ENCODE data around the gene MCTS1.
"Not testable (repeated sequence)": the region's sequence is repeated elsewhere in the genome, so short reads cannot be mapped to it uniquely, and the experiment has no call there.

Gene MCTS1

DNA sequence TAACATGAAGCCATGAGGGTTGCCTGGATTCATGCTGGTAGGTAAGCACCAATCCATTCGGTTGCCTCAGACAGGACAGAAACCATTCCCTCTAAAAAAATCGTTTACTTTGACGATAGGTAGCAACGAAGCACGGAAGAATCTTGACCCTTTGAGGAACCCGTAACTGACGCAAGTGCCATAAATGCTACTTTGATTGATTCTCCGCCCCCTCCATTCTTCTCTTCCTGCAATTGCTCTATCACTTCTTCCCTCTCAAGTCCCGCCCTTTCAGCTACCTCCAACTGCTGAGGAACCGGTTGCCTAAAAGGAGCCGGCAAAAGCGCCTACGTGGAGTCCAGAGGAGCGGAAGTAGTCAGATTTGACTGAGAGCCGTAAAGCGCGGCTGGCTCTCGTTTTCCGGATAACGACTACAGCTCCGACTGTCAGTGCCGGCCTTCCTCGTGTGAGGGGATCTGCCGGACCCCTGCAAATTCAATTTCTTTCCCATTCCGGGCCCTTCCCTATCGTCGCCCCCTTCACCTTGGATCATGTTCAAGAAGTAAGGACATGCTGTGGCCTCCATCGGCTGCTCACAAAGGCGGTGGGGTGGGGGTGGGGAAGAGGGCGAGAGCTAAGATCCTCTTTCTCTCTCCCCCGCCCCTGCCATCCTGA is at the start of gene MCTS1:
TSS of gene MCTS1 (plus strand) at position 395 of the 654 bp plus-strand sequence. CDS start at position 531, 136 bp downstream.
- DNase-seq, result peak; percentile 85

- DNase-seq, result no peak
Measured at GRCh38 chrX:120556251-120556650, 47.6 kb upstream of the MCTS1 start.

GRCh38 chrX:120559804-120560203 is 44.1 kb upstream of the MCTS1 start:
- no peak for DNase-seq

GRCh38 chrX:120560405-120560841 is 43.5 kb upstream of the MCTS1 start:
- peak; percentile 31 for DNase-seq

DNA sequence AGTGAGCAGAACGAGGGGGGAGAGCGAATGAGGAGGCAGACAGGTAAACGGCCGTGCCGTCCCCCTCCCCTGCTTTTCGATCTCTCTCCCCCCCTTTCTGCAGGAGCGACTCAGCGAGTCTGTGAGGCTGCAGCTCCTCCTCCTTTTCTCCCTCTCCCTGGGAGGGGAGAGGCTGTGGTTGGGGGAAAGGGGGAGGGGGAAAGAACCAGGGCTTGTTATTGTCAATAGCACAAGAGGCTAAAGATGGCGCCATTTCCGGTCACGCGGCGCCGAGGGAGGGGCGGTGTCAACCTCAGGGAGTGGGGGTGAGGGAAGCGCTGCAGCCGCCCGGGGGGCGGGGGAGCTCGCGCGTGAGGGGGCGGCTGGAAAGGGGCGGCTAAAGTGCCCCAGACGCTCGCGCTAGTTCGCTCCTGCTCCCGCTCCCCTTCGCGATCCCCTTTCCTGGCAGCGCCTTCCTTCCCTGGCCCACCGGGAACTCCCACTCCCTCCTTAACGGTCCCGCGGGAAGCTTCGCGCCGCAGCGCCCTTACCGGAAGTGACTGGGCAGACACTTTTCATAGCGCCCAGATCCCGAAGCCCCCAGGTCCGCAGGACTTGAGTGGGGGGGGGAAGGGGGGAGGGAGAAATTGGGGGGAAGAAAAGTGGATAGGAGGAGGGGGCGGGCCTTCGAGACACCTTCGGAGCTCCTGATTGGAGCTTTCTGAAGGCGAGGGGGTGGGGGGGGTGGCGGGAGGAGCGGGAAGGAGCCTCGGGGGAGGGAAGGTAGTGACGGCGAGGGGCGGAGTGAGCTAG is 42.9 kb upstream of the MCTS1 start, which contains the start of gene CUL4B:
TSS of gene CUL4B (minus strand) at position 121 of the 792 bp plus-strand sequence. CDS start 324 bp downstream, outside the sequence.
- DNase-seq, result peak; percentile 93

GRCh38 chrX:120561634-120562568 is 42.0 kb upstream of the MCTS1 start:
- no peak for DNase-seq

GRCh38 chrX:120562569-120562926 is 41.4 kb upstream of the MCTS1 start:
- DNase-seq, result no peak

DNA sequence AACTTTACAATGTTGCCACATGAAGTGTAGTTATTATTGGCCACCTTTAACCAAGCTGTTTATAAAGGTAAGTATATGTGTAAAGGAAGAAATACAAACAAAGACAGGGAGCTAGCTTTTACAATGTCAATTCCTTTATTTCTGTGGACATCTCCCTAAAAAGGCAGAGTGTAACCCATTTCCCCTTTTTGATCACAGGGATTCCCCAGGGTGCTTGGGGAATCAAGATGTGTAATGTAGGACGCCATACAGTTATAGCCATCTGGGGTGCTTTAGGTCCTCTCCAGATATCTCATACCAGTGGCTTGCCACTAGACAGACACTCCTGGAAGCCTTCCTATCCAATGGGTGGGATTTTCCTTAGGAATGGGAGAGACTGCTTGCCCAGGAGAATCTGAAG is 39.0 kb upstream of the MCTS1 start:
- DNase-seq, result no peak

DNA sequence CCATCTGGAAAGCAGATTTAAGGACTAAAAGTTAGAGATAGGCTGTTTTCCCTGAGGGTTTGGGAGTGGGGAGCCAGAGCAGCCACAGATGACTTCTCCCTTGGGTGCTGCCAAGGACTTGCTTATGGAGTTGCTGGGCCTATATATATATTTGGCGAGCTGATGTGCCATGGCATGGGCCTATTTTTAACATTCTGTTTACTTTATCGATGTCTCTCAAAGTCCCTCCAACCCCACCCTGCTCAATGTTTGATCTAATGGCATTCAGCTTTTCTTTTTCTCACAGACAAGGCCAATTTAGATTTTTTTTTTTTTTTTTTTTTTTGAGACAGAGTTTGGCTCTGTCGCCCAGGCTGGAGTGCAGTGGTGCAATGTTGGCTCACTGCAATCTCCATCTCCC is 37.1 kb upstream of the MCTS1 start:
- DNase-seq, result no peak

- DNase-seq, result no peak
Measured at GRCh38 chrX:120568035-120568434, 35.9 kb upstream of the MCTS1 start.

GRCh38 chrX:120568609-120569008 is 35.3 kb upstream of the MCTS1 start:
- DNase-seq, result no peak

DNA sequence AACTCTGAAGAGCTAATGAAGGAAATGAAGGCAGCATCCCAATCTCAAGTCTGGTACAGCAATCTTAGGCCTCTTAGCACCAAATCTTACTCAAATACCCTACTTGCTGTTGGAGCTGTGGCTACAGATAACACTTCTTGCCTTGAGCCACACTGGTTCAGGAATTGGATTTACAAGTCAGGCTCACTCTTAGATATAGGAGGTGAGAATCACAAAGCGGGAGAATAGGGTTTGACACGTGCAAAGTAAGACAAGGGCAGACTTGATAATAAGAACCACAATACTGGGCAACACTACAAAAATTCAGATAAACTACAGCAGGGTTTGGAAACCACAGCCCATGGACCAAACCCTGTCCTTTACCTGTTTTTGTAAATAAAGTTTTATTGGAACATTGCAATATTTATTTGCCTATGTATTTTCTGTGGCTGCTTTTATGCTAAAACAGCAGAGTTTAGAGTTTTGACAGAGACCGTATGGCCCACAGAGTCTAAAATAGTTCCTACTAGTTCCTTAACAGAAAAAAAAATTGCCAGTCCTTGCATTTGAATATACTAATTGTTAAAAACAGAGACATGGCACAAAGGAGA is 33.8 kb upstream of the MCTS1 start:
- no peak for DNase-seq

- DNase-seq, result not testable (repeated sequence)
Measured at GRCh38 chrX:120573806-120574205, 30.1 kb upstream of the MCTS1 start.

- DNase-seq, result no peak
Measured at GRCh38 chrX:120575379-120576114, 28.4 kb upstream of the MCTS1 start.

DNA sequence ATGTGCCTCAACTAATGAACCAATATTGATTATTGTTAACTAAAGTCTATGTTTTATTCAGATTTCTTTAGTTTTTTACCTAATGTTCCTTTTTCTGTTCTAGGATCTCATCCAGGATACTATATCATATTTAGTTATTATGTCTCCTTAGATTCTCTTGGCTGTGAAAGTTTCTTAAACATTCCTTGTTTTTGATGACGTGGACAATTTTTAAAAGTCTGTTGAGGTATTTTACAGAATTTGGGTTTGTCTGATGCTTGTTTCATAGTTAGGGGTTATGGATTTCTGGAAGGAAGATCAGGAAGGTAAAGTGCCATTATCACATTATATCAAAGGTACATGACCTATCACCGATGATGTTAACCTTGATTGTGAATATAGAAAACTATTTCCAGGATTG is 18.2 kb upstream of the MCTS1 start:
- DNase-seq, result no peak

DNA sequence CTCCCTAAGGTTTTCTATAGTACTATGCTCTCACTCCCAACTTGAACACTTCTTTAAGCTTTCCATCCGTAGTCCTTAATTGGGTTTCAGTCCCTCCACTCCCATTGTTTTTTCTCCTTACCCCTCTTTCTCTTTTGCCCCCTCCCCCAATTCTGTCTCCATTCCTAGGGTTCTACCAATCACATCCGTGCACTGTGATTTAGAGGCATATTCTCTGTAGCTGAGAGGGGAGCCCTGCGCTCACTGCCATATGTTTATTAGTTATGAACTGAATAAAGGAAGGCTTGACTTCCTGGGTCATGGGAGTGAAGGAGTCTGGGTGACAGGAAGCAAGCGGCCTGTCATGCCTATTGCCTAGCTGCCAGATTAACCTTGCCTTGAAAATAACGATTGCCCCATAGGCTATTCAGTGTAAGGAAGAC is 471 bp downstream of the MCTS1 start:
- DNase-seq, result peak; percentile 18

DNA sequence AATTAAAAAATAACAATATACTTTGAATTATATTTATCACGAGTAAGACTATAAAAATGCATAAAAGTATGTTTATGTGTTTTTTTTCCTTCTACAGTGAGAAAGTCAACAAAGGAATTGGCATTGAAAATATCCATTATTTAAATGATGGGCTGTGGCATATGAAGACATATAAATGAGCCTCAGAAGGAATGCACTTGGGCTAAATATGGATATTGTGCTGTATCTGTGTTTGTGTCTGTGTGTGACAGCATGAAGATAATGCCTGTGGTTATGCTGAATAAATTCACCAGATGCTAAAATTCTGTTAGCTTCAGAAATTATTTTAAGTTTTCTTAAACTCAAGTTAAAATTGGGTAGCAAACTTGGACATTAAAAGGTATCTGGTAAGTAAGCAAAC is 8.2 kb downstream of the MCTS1 start:
- DNase-seq, result no peak

GRCh38 chrX:120614816-120615215 is 10.9 kb downstream of the MCTS1 start:
- DNase-seq, result no peak

DNA sequence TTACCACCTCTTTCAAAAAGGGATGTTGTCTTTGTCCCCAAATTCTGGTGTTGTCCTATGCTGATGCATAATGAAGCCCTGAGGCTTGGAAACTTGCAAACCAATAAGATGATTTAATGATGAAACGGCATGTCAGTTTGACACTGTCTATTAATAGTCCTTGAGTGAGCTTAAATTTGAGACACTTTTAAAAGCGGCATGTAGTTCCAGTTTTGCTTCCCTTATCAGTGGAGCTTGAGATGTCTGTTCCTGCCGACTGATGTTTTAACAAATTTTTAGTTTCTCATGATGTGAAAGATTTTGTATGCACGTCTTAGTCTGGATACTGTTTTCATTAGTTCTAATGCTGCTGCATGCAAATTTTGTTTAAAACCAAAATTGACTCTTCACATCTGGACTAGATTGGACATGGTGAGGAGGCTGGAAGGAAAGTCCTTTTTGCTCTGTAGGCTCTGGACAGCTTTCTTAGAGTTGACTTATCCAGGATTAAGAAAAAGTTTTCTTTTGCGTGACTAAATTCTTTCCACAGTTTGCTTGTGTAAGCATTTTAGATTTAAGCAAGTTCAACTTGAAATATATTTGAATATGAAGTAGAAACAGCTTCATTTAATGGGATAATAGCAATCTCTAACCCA is 14.2 kb downstream of the MCTS1 start:
- no peak for DNase-seq

DNA sequence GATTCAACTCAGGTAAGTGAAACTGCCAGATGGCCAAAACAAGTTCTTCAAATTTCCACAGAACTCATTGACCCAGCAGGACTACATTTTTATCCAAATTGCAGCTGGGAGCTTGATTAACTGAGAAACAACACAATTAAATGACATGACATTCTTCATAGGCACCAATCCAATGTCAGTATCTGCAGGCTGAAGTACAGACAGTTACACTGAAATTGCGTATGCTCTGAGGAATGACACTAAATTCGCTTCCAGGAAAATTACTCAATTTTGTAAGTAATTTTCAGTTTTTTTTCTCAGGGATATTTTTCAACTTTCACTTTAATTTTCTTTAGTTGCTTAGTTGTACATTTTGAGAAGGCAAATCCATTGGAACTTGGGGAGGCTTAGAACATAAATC is 21.5 kb downstream of the MCTS1 start:
- no peak for DNase-seq

All from stimulated activated CD4-positive, alpha-beta T cell treated with anti-CD3 and anti-CD28 coated beads, Interleukin-1b, Interleukin-23, amount 100 ng/mL, for 48 hours (primary cell).